ENCODE data around the gene CLIC1. TPM values are rescaled to one million over a fixed set of nuclear protein-coding genes. Genes with fewer than 3 reads are reported as not detected.

CLIC1 gene
- total RNA-seq, 1 donor from 2014 or later: 102 TPM

- ATAC-seq (no peak), DNase-seq (ENCODE audit: missing footprints) (no peak)
- intact Hi-C loops (cut with DNase I): no loop called here
Measured at GRCh38 chr6:31770860-31771259, 34.5 kb upstream of the CLIC1 start.

DNA sequence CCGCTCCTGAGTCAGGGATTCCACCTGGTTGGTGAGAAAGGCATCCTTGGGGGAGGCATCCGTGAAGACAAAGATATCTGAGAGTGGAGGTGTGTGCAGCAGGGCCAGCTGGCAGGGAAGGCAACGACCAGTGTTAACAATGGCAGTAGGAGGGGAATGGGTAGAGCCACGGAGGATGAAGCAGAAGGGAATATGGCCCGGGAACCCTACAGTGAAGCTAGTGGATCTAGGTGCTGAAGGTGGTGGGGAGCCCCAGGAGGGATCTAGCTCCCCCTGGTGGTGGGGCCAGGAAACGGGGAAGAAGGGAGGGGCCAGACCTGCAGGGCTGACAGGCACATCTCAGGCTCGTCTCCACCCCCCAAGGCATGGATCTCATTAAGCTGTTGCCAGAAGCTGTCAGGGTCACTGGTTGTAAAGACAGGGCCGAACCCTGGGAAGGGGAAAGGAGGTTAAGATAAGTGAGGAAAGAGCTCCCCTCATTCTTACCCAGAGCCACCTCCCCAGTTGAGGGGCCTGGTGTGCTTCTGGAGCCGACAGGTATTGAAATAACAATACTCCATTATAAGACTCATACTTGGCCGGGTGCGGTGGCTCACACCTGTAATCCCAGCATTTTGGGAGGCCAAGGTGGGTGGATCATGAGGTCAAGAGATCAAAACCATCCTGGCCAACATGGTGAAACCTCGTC is 33.5 kb upstream of the CLIC1 start:
- DNase-seq (ENCODE audit: missing footprints) (peak; percentile 90), ATAC-seq (peak; percentile 70)
- intact Hi-C loops (cut with DNase I): loop anchor here (2.0 kb wide), 2 partner anchors 41 to 89 kb away; partner anchors contain the start of genes DDAH2 and LY6G5C

GRCh38 chr6:31768363-31769257 is 32.3 kb upstream of the CLIC1 start:
- intact Hi-C loops (cut with DNase I): loop anchor here (2.0 kb wide), 2 partner anchors 40 to 88 kb away; partner anchors contain the start of genes DDAH2 and LY6G5C
- DNase-seq (ENCODE audit: missing footprints) (no peak), ATAC-seq (no peak)

DNA sequence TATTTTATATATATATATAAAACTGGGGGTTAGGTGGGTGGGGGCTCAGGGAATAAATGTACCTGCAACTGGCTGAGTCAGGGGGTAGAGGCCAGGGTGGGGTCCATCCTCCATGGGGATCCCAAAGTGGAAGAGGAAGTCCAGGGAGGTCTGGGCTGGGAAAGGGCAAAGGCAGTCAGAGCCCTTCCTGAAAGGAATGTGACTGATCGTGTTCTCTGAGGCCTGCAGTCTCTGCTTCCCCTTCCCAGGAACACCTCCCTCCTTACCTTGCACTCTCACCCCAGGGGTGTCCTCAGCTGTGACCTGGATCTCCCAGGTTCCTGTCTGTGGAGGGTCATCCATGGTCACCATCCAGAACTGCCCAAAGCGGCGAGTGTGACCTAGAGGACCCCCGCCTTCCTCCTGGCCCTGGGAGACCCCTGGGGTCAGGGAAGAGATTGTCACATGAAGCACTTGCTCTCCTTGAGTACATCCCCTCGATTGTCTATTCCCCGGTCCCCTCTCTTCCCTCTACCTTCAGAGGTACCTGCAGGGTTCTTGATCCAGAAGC is 30.8 kb upstream of the CLIC1 start:
- DNase-seq (ENCODE audit: missing footprints) (no peak), ATAC-seq (no peak)
- intact Hi-C loops (cut with DNase I): no loop called here

GRCh38 chr6:31765910-31766794 is 29.8 kb upstream of the CLIC1 start:
- ATAC-seq (peak; percentile 51), DNase-seq (ENCODE audit: missing footprints) (peak; percentile 65)
- intact Hi-C loops (cut with DNase I): no loop called here

DNA sequence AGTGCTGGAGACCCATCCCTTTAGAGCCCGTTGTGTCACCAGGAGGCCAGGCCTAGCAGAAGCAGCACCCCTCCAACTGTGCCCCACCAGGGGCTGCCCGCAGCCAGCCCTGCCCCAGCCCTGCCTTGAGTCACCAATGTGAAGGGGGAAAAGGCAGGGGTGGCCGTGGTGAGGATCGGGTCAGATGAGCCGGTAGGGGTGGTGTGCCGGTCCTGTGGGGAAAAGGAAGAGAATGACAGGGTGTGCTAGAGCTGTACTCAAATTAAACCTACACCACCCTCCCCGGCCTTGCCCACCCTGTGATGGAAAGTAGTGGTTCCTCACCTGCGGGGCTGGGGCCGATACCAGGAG is 29.2 kb upstream of the CLIC1 start:
- peak; percentile 56 for DNase-seq (ENCODE audit: missing footprints)
- intact Hi-C loops (cut with DNase I): no loop called here
- ATAC-seq: no peak

DNA sequence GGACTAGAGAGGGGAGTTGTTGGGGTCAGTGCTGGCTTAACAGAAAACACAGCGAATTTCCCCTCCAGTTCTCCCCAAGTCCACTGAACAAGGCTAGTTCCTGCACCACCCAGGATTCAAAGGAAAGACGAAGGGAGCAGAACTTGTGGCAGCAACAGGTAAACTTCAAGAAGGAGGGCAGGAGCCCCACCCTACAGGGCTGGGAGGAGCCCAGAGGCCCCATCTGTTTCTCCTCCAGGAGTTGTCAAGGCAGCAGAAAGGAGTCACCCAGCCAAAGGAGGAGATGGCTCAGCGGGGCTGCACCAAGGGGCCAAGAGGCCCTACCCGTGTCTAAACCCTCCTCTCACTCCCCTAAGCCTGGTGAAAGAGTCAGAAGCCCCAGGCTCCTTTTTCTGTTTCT is 27.9 kb upstream of the CLIC1 start:
- ATAC-seq (no peak), DNase-seq (ENCODE audit: missing footprints) (peak; percentile 8)
- intact Hi-C loops (cut with DNase I): no loop called here

- DNase-seq (ENCODE audit: missing footprints) (no peak), ATAC-seq (peak; percentile 16)
- intact Hi-C loops (cut with DNase I): no loop called here
Measured at GRCh38 chr6:31763619-31763940, 27.2 kb upstream of the CLIC1 start.

GRCh38 chr6:31762878-31763618 is 26.7 kb upstream of the CLIC1 start:
- intact Hi-C loops (cut with DNase I): no loop called here
- ATAC-seq (no peak), DNase-seq (ENCODE audit: missing footprints) (peak; percentile 53)

DNA sequence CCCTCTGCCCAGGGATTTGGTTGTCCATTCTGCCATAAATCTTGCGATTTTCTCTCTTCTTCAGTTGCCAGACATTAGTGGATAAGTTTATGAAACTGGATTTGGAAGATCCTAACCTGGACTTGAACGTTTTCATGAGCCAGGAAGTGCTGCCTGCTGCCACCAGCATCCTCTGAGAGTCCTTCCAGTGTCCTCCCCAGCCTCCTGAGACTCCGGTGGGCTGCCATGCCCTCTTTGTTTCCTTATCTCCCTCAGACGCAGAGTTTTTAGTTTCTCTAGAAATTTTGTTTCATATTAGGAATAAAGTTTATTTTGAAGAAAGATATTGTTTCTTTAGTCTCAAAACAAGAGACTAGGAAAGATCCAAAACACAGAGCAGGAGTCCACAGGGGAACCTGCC is 26.0 kb upstream of the CLIC1 start, which contains the start of gene SAPCD1:
SAPCD1 (plus strand) TSS at position 301 of the 400 bp plus-strand sequence. CDS start 399 bp downstream, outside the sequence.
- no peak for DNase-seq (ENCODE audit: missing footprints)
- no peak for ATAC-seq
- intact Hi-C loops (cut with DNase I): no loop called here

DNA sequence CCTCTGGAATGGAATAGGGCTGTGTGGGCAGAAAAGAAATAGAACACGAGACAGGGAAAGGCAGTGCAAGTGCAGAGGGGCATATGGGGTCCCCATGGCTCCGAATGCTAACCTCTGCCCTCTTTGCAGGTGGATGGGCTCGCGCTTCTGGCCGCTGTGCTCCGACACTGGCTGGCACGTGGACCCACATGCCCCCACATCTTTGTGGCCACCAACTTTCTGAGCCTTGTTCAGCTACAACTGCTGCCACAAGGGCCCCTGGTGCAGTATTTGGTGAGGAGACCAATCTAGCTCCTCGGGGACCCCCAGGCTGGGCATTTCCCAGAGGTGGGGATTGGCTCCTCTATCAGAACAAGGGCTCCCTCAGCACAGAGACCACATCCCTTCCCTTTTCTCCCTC is 25.0 kb upstream of the CLIC1 start:
- intact Hi-C loops (cut with DNase I): no loop called here

DNA sequence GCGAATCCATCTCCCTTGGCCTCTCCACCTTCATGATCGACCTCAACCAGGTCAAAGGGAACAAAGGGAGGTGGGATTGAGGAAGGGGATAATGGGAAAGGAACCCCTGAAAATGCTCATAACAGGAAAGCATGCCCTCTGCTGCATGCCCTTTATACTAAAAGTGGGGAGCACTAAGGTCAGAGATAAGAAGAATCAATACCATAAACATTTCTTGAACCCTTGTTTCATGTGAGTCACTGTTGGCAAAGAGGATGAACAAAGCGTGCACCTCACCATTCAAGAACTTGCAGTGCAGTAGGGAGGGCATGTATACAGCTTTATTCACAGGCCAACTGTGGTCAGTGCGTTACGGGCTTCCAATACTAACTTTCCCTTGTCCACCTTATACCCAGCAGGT is 24.5 kb upstream of the CLIC1 start:
- DNase-seq (ENCODE audit: missing footprints) (no peak), ATAC-seq (no peak)
- intact Hi-C loops (cut with DNase I): no loop called here

More for the DNA sequence above, 25.0 kb upstream of the CLIC1 start:
- DNase-seq (ENCODE audit: missing footprints) (no peak), ATAC-seq (no peak)

- DNase-seq (ENCODE audit: missing footprints): no peak
- intact Hi-C loops (cut with DNase I): no loop called here
- no peak for ATAC-seq
Measured at GRCh38 chr6:31758281-31758680, 22.0 kb upstream of the CLIC1 start.

DNA sequence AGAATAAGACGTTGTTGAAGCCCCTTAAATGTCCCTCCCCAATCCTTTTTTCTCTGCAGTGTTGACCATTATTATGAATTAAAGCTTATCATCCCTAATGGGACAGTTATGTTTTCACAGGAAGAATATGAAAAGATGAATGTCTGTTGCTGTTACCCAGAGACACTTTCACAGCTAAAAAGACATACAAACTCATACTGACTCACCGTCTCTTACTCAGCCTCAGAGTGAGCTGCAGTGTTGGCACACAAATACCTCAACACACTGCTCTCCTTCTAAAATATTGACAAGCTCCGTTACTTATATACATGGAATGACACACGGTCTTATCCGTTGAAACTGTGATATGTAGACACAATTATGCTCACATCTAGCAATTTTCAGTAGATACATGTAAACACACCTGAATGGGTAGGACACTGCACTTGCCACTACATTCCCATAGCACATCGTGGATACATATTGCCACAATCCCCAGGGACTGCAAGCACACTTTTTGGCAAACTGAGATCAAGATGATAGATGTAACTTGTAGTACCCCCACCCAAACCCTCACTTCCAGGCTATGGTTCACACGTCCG is 16.5 kb upstream of the CLIC1 start:
- ATAC-seq (no peak), DNase-seq (ENCODE audit: missing footprints) (no peak)
- intact Hi-C loops (cut with DNase I): no loop called here

- ATAC-seq: no peak
- DNase-seq (ENCODE audit: missing footprints): no peak
- intact Hi-C loops (cut with DNase I): no loop called here
Measured at GRCh38 chr6:31750411-31751022, 14.2 kb upstream of the CLIC1 start.

GRCh38 chr6:31749301-31750036 is 13.1 kb upstream of the CLIC1 start:
- ATAC-seq: no peak
- intact Hi-C loops (cut with DNase I): no loop called here
- DNase-seq (ENCODE audit: missing footprints): no peak

DNA sequence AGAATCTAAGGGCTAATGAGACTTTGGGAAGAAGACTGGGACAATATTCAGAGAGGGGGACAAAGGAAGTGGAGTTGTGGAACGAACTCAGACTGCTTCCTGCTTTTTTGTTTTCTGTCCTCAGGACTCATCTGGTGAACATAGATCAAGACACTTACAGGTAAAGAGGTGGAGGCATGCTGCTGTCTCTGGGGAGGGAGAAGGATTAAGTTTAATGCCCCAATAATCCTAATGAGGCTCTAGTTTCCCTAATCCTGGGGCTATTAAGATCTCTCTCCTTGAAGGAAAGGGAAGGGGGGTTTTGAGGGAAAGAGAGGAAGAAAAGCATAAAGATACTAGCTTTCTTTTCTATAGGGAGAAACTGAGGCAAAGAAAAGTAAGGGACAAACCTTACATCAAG is 8.1 kb upstream of the CLIC1 start:
- no peak for DNase-seq (ENCODE audit: missing footprints)
- ATAC-seq: no peak
- intact Hi-C loops (cut with DNase I): no loop called here
